HG02588 (cell line): ENCODE results near the gene SIX4.

Experiments used
- ATAC-seq: cut with Tn5 transposase; IDR thresholded peaks from one replicate; pipeline ENCODE4 v1.9.1; 2021; ENCODE audit warnings: mild to moderate bottlenecking, moderate library complexity; ENCODE audit not compliant: unreplicated experiment

Gene SIX4

GRCh38 chr14:60722357-60723115 is 1.6 kb downstream of the SIX4 start:
- no peak for ATAC-seq

DNA sequence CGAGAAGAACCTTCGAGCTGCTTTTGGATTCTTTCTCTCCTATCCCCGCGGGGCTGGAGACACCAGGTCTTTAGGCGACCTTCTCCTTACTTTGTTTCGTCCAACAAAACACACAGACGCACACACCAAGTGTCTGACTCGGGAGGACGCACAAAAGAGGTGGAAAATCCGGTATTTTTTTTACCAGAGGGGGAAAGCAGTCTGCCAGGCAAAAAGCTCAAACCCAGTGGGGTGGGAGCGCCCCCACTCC is 2.1 kb downstream of the SIX4 start:
- ATAC-seq = no peak

GRCh38 chr14:60721326-60722106 is 2.6 kb downstream of the SIX4 start:
- no peak for ATAC-seq

- no peak for ATAC-seq
Measured at GRCh38 chr14:60720962-60721325, 3.2 kb downstream of the SIX4 start.

GRCh38 chr14:60720391-60720790 is 3.8 kb downstream of the SIX4 start:
- no peak for ATAC-seq

- no peak for ATAC-seq
Measured at GRCh38 chr14:60713513-60713912, 10.6 kb downstream of the SIX4 start.

DNA sequence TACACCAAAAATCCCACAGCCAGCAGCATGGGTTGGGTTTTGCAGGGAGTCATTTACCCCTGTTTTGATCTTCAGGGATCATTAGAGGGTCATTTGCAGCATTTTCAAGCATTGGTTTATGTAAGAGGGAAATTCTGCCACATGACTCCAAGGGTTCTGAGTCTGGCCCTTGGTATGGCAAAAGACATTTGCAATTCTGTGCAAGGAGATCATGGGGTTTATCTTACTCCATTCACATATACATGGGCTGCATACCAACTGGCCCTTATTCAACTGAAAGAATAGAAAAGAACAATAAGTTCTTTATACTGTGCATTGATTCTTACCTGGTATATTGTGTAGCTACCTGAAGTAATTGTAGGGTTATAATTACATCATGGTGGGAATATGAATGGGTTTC is 13.7 kb downstream of the SIX4 start:
- ATAC-seq = no peak

DNA sequence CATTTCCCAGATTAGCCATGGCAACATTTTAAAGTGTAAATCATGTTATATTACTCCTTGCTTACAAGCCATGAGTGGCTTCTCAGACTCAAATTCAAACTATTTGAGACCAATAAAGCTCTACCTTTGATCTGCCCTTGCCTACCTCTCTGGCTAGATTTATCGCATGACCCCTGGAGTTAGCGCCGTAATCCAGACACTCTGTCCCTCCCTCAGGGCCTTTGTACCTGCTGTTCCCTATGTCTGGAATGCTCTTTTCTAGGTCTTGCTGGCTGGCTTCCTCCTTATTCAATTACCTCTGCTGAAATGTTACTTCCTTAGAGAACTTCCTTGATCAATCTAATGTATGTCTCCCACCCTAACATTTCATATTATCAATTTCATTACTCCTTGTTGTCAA is 16.3 kb downstream of the SIX4 start:
- no peak for ATAC-seq

DNA sequence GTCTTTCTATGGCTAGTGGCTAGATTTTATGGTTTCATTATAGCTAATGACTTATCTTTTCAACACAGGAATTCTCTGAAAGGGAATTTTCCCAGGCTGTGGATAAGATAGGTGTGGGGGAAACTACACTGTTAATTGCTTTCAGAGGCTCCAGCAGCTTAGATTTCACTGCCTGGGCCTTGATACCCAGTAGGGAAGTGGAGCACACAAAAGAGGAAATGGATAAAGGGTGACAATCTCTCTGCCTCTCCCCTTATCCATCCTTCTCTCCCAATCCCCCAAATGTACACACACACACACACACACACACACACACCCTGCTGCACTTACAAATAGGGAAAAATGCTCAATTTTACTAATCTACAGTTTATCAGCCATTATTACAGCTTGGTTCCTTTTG is 19.1 kb downstream of the SIX4 start:
- no peak for ATAC-seq

DNA sequence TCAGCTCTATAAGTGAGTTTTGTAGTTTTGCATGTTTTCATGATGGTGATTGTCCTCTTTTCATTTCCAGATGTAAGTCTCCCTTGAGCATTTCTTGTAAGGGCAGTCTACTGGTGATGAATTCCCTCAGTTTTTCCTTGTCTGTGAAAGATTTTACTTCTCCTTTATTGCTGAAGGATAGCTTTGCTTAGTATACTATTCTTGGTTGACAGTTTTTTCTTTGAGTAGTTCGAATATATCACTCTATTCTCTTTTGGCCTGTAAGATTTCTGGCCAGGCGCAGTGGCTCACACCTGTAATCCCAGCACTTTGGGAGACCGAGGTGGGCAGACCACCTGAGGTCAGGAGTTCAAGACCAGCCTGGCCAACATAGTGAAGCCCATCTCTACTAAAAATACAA is 23.6 kb downstream of the SIX4 start:
- no peak for ATAC-seq

- no peak for ATAC-seq
Measured at GRCh38 chr14:60695327-60695726, 28.8 kb downstream of the SIX4 start.

- no peak for ATAC-seq
Measured at GRCh38 chr14:60691383-60692113, 32.6 kb downstream of the SIX4 start.

GRCh38 chr14:60686865-60687264 is 37.3 kb downstream of the SIX4 start:
- no peak for ATAC-seq

DNA sequence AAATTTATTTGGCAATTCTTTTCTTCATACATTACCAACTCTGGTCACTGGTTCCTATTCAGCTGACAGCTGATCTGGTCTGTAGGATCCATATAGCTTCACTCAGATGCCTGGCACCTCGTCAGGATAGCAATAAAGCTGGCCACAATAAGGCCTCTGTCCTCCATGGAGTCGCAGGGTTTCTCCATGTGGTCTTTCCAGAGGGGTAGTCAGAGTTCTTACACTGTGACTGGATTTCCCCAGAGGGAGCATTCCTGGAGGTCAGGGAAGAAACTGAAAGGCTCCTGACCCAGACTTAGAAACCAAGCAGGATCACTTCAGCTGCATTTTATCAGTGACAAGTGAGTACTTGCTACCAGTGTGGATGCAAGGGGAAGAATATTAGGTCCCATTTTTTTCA is 39.9 kb downstream of the SIX4 start:
- no peak for ATAC-seq

DNA sequence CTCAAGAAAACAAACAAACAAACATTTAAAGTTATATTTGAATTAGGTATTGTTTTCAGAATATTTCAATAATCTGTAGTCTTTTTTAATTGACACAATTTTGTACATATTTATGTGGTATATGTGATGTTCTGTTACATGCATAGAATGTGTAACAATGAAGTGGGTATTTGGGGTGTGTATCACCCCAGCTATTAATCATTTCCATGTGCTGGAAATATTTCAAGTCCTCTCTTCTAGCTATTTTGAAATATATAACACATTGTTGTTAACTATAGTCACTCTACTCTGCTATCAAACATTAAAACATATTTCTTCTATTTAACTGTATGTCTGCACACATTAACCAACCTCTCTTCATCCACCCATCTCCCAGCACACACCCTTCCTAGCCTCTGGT is 42.9 kb downstream of the SIX4 start:
- no peak for ATAC-seq

DNA sequence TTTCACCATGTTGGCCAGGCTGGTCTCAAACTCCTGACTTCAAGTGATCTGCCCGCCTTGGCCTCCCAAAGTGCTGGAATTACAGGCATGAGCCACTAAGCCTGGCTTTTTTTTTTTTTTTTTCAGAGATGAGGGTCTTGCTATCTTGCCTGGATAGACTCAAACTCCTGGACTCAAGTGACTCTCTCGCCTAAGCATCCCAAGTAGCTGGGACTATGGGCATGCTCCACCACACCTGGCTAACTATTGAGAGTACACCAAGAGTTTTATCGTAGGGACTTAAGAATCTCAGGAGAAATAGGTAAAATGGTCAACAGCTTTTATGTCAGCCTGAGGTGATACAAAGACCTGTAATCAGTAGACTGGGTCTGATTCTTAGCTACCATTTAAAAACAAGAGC is 43.6 kb downstream of the SIX4 start:
- no peak for ATAC-seq

DNA sequence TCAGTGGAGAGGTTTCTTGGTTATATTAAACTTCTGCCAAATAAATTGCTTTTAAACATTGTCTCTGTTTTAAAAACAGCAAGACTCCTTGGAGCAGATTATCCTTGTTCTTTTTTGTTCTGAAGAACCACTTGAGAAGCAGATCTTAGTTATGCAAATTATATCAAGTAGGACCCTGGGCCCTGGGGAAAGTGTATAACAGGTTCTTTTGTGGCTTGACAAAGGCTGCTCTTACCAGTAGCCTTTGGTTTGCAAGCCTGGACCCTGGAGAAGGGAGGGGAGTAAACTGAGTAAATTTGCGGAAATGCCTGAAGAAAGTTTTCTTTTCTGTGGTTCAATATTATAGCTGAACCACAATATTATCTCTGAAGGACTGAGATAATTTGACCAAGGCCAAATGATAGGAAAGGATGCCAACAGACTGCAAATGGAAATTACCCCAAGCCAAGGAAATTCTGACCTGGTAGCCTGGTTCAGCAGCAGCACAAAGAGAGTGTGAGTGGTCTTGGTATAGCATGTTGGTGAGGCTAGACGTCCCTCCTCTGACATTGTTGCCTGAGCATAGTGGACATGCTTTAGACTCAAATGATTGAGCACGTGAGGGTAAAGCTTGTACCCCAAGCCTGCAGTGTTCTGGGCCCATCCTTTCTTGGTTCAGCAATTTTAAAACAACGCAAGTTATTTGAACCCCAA is 44.4 kb downstream of the SIX4 start:
- no peak for ATAC-seq

DNA sequence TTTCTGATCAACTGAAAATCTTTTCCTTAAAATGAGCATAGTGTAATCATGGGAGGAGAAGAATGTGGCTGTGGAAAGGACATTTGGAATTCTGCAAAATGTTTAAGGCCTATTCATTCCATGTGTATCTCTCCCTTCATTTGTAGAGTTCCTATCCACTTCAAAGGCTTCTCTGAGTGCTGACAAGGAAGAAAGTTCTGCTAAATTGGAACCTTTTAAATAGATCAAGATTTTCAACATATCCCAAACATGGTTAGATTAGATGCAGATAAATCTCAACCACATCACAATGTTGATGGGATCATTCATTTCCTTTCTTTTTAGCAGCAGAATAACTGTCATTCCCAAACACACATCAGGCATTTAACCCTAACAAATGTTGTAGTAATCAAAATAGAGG is 46.5 kb downstream of the SIX4 start:
- ATAC-seq = no peak

GRCh38 chr14:60670989-60671388 is 53.2 kb downstream of the SIX4 start:
- ATAC-seq = no peak

GRCh38 chr14:60668431-60669112 is 55.6 kb downstream of the SIX4 start:
- ATAC-seq = no peak

DNA sequence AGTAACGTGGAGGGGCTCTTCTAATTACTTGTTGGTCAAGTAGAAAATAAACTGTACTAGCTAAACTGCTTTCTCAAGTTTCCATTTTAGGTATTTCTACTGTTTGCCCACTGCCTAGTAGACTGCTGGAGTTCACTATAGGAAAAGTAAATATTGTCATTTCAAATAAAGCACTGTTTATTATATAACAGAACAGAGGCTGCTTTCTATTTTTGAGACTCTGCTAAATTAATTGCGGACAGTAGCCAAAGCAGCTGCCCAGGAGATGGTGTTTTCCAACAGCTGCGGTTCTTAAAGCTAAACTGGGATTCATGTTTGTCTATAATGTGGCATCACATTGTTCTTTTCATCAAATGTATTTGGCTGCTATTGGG is 59.0 kb downstream of the SIX4 start:
- no peak for ATAC-seq
